ENCODE data around the gene ADAM23. TPM values are rescaled to one million over a fixed set of nuclear protein-coding genes. Genes with fewer than 3 reads are reported as not detected.

The ADAM23 gene
- total and polyA plus RNA-seq, 2 of the 13 experiments (the other 11 are each of a cell fraction or from before 2014, with no cell fraction given) = 0.04 TPM; not detected in 1

DNA sequence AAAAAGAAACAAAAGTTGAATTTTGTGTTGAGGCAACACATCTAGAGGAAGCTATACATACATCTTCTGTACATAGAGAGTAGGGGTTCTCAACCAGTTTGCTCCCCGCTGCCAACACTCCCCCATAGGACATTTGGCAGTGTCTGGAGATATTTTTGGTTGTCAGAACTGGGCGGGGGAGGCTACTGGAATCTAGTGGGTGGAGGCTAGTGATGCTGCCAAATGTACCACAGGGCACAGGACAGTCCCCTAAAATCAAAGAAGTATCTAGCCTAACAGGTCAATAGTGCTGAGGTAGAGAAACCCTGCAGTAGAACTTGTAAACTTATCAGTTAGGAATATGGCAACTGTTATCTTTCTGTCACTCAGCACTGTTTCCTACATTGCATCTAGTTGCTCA is 21.3 kb downstream of the ADAM23 start (continued):
- TF ChIP-seq, protein P1, sequence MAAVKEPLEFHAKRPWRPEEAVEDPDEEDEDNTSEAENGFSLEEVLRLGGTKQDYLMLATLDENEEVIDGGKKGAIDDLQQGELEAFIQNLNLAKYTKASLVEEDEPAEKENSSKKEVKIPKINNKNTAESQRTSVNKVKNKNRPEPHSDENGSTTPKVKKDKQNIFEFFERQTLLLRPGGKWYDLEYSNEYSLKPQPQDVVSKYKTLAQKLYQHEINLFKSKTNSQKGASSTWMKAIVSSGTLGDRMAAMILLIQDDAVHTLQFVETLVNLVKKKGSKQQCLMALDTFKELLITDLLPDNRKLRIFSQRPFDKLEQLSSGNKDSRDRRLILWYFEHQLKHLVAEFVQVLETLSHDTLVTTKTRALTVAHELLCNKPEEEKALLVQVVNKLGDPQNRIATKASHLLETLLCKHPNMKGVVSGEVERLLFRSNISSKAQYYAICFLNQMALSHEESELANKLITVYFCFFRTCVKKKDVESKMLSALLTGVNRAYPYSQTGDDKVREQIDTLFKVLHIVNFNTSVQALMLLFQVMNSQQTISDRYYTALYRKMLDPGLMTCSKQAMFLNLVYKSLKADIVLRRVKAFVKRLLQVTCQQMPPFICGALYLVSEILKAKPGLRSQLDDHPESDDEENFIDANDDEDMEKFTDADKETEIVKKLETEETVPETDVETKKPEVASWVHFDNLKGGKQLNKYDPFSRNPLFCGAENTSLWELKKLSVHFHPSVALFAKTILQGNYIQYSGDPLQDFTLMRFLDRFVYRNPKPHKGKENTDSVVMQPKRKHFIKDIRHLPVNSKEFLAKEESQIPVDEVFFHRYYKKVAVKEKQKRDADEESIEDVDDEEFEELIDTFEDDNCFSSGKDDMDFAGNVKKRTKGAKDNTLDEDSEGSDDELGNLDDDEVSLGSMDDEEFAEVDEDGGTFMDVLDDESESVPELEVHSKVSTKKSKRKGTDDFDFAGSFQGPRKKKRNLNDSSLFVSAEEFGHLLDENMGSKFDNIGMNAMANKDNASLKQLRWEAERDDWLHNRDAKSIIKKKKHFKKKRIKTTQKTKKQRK (IDR thresholded peaks at IDR 0.05; ENCODE audit: low read length) = no peak
- TF ChIP-seq ZBTB7B (CRISPR knock-in tag; IDR thresholded peaks at IDR 0.05) (no peak), ZNF7 (CRISPR knock-in tag; IDR thresholded peaks at IDR 0.05) (no peak), ZFP37 (CRISPR knock-in tag; IDR thresholded peaks at IDR 0.05; ENCODE audit: borderline replicate concordance) (no peak), ZNF614 (CRISPR knock-in tag; IDR thresholded peaks at IDR 0.05; ENCODE audit: borderline replicate concordance) (no peak), JUNB (CRISPR knock-in tag; IDR thresholded peaks at IDR 0.05; ENCODE audit: borderline replicate concordance) (no peak), MTERF4 (CRISPR knock-in tag; IDR thresholded peaks at IDR 0.05) (no peak), ZNF431 (CRISPR knock-in tag; IDR thresholded peaks at IDR 0.05; ENCODE audit: borderline replicate concordance, low read depth) (no peak), PAX8 (CRISPR knock-in tag; IDR thresholded peaks at IDR 0.05; ENCODE audit: borderline replicate concordance) (no peak)

- Histone ChIP-seq H3K9ac (ENCODE audit: insufficient read depth, low read depth, low read length) (no peak overlapping the region), H3K27ac (ENCODE audit: extremely low read length, insufficient read depth, low read length) (no peak overlapping the region), H3K4me1 (ENCODE audit: insufficient read depth, low read length) (no peaks in the 10 kb centered on the region), H3K9me3 (ENCODE audit: low read length) (no peaks in the 10 kb centered on the region), H4K20me1 (ENCODE audit: insufficient read depth, low read length) (no peaks in the 10 kb centered on the region), H3K4me2 (ENCODE audit: low read depth, low read length) (no peak overlapping the region), H3K79me2 (ENCODE audit: insufficient read depth, low read length) (no peaks in the 10 kb centered on the region), H3K36me3 (replicated peaks in 1 of 2; ENCODE audit: control insufficient read depth in 1 of 2, insufficient read depth in 2 of 2, low read length in 2 of 2) (no peaks in the 10 kb centered on the region), H3K4me3 (replicated peaks in 1 of 3; ENCODE audit: insufficient read depth in 1 of 3, low read depth in 2 of 3, low read length in 3 of 3) (no peak overlapping the region), H2AFZ (ENCODE audit: low read length) (no peak overlapping the region), H3K27me3 (ENCODE audit: control insufficient read depth in 1 of 2, insufficient read depth in 2 of 2, low read length in 2 of 2) (no peaks in the 10 kb centered on the region)
- in situ Hi-C loops (cut with HindIII; ENCODE audit: extremely low pct_ligation_motif_present, low pct_unique_long_range_greater_than_20kb) (no loop called here), intact Hi-C loops (cut with micrococcal nuclease; ENCODE audit: unreplicated experiment) (no loop called here)
- WGBS (ENCODE audit: low lambda C conversion rate) = 13% methylated on average over 2 of the region's 2 CpGs
- DNase-seq (ENCODE audit: low spot score) (no peak), FAIRE-seq (no peak), ATAC-seq (no peak)
- ChIA-PET CTCF (ENCODE audit: low intra/inter-chr PET ratio, low total read pairs) (no interaction called here), POLR2A (no interaction called here)
- no TSS peak for BruUV-seq (replicated peaks)
- TF ChIP-seq, protein P2, sequence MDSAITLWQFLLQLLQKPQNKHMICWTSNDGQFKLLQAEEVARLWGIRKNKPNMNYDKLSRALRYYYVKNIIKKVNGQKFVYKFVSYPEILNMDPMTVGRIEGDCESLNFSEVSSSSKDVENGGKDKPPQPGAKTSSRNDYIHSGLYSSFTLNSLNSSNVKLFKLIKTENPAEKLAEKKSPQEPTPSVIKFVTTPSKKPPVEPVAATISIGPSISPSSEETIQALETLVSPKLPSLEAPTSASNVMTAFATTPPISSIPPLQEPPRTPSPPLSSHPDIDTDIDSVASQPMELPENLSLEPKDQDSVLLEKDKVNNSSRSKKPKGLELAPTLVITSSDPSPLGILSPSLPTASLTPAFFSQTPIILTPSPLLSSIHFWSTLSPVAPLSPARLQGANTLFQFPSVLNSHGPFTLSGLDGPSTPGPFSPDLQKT (CRISPR knock-in tag; IDR thresholded peaks at IDR 0.05; ENCODE audit: borderline replicate concordance) = no peak
- TF ChIP-seq KLF13 (CRISPR knock-in tag; IDR thresholded peaks at IDR 0.05) = no peak
- no peak for TF ChIP-seq ZNF143 (CRISPR knock-in tag; IDR thresholded peaks at IDR 0.05)
- no peak for TF ChIP-seq ZNF136 (CRISPR knock-in tag; IDR thresholded peaks at IDR 0.05; ENCODE audit: low read depth)
- TF ChIP-seq PRMT3 (CRISPR knock-in tag; IDR thresholded peaks at IDR 0.05; ENCODE audit: borderline replicate concordance, low read depth) = no peak
Observed at GRCh38 chr2:206471524-206472062, 28.3 kb downstream of the ADAM23 start.

Measured in HepG2 (cell line).